HG03025 (cell line): ENCODE measurements around the gene ACKR2.

ENCODE experiments used
- ATAC-seq: cut with Tn5 transposase; IDR thresholded peaks from one replicate; pipeline ENCODE4 v1.9.1; 2021; ENCODE audit warnings: mild to moderate bottlenecking, moderate library complexity; ENCODE audit not compliant: unreplicated experiment, low FRiP score

ACKR2 gene

GRCh38 chr3:42853739-42854302 lies 44.6 kb downstream of the ACKR2 start:
- ATAC-seq, result no peak

- no peak for ATAC-seq
These were observed 45.9 kb downstream of the ACKR2 start for GRCh38 chr3:42855219-42855546.

GRCh38 chr3:42855547-42856380 lies 46.5 kb downstream of the ACKR2 start:
- ATAC-seq, result no peak

- ATAC-seq, result no peak
These were observed 47.3 kb downstream of the ACKR2 start for GRCh38 chr3:42856544-42856943.

- no peak for ATAC-seq
These were observed 55.2 kb downstream of the ACKR2 start for GRCh38 chr3:42864321-42864950.

GRCh38 chr3:42865256-42865655 lies 56.0 kb downstream of the ACKR2 start:
- no peak for ATAC-seq

GRCh38 chr3:42867138-42867537 lies 57.9 kb downstream of the ACKR2 start:
- no peak for ATAC-seq

GRCh38 chr3:42868841-42869240 lies 59.6 kb downstream of the ACKR2 start:
- ATAC-seq, result no peak

GRCh38 chr3:42871592-42872196 lies 62.4 kb downstream of the ACKR2 start:
- no peak for ATAC-seq

GRCh38 chr3:42872718-42873117 lies 63.5 kb downstream of the ACKR2 start:
- no peak for ATAC-seq

GRCh38 chr3:42873221-42873982 lies 64.2 kb downstream of the ACKR2 start:
- no peak for ATAC-seq

- ATAC-seq, result no peak
These were observed 65.5 kb downstream of the ACKR2 start for GRCh38 chr3:42874749-42875148.

- no peak for ATAC-seq
These were observed 66.3 kb downstream of the ACKR2 start, which contains the start of gene CYP8B1 for GRCh38 chr3:42875325-42876151. TSS of gene CYP8B1 (minus strand) at chr3:42875879. CDS start at chr3:42875816, 63 bp downstream.

GRCh38 chr3:42876401-42876800 lies 67.2 kb downstream of the ACKR2 start:
- no peak for ATAC-seq

GRCh38 chr3:42876940-42877720 lies 67.9 kb downstream of the ACKR2 start:
- no peak for ATAC-seq

- no peak for ATAC-seq
These were observed 68.6 kb downstream of the ACKR2 start for GRCh38 chr3:42877881-42878280.

GRCh38 chr3:42880183-42880582 lies 70.9 kb downstream of the ACKR2 start:
- ATAC-seq, result no peak

- ATAC-seq, result peak; percentile 96
These were observed 71.6 kb downstream of the ACKR2 start for GRCh38 chr3:42880601-42881451.
